C4-2B (cell line): Measurements from ENCODE around the gene ADAM15.

Experiments used
- CTCF ChIP-seq: fragments of 450-650 bp; conservative IDR thresholded peaks from 2 replicates; pipeline ENCODE4 v1.5.1; 2017; ENCODE audit warnings: mild to moderate bottlenecking
- ZFX ChIP-seq: fragments of 450-650 bp; IDR thresholded peaks from 2 replicates; pipeline ENCODE4 v1.6.1; 2017

- TF ChIP-seq CTCF (no peak), ZFX (no peak)
Observed at GRCh38 chr1:155057104-155057503, 6.0 kb downstream of the ADAM15 start.
